CD4-positive, alpha-beta T cell (primary cell): ENCODE data around the gene TRIM10. TPM values are rescaled to one million over a fixed set of nuclear protein-coding genes. Genes with fewer than 3 reads are reported as not detected.

Source experiments
- ATAC-seq: fragments of 200-7000 bp; cut with Tn5 transposase; one replicate; pipeline ENCODE4 v1.10.0; 2022; ENCODE audit warnings: mild to moderate bottlenecking; ENCODE audit not compliant: poor library complexity
- CTCF ChIA-PET: fragments of 350-600 bp; sonication (Branson Sonifier 250); formaldehyde crosslinking; loops from one replicate; lab custom pipeline; 2021; ENCODE audit warnings: antibody characterized with exemption, inconsistent platforms; lab: Charles Lee
- POLR2A ChIA-PET: fragments of 350-600 bp; sonication (Branson Sonifier 250); formaldehyde crosslinking; loops from one replicate; lab custom pipeline; 2021; ENCODE audit warnings: antibody characterized with exemption, inconsistent platforms; lab: Charles Lee
- DNase-seq, 14 experiments: peaks; one replicate each; pipeline ENCODE4 v3.0.0-alpha.2; 2013 to 2020; ENCODE audit warnings: mixed read lengths in 2 of 14
- H3K27ac ChIP-seq, 2 donors: one replicate each; pipeline versions ENCODE4 v1.5.1 to v1.7.0; 2013; ENCODE audit warnings: low read length in 2 of 2, low read depth in 1 of 2, mild to moderate bottlenecking in 1 of 2
- H3K27me3 ChIP-seq, 2 experiments: 1 replicate in 1 of 2; 2 replicates in 1 of 2; pipeline versions ENCODE4 v1.6.1 to v1.7.0; 2013; ENCODE audit warnings: low read length in 2 of 2, control low read depth in 1 of 2, mild to moderate bottlenecking in 1 of 2, moderate library complexity in 1 of 2; ENCODE audit not compliant: insufficient read depth in 2 of 2, control insufficient read depth in 1 of 2
- H3K36me3 ChIP-seq: one replicate; pipeline ENCODE4 v1.6.1; 2013; ENCODE audit warnings: low read length, control low read depth; ENCODE audit not compliant: insufficient read depth
- H3K4me1 ChIP-seq: one replicate; pipeline ENCODE4 v1.6.1; 2013; ENCODE audit warnings: low read length, control low read depth; ENCODE audit not compliant: insufficient read depth
- H3K4me3 ChIP-seq: one replicate; pipeline ENCODE4 v1.5.1; 2013; ENCODE audit warnings: mild to moderate bottlenecking, low read length, moderate library complexity
- H3K9me3 ChIP-seq, 2 experiments: 1 replicate in 1 of 2; 2 replicates in 1 of 2; pipeline versions ENCODE4 v1.6.1 to v1.7.0; 2013; ENCODE audit warnings: low read length in 2 of 2, mild to moderate bottlenecking in 2 of 2, control low read depth in 1 of 2, moderate library complexity in 1 of 2; ENCODE audit not compliant: control insufficient read depth in 1 of 2, insufficient read depth in 1 of 2
- H3K27ac Mint-ChIP-seq: one replicate; pipeline ENCODE4 v1.8.0; 2020; ENCODE audit warnings: mixed read lengths
- H3K27me3 Mint-ChIP-seq: one replicate; pipeline ENCODE4 v1.8.0; 2021; ENCODE audit warnings: mixed read lengths
- H3K36me3 Mint-ChIP-seq: one replicate; pipeline ENCODE4 v1.8.0; 2021; ENCODE audit warnings: low read depth, mixed read lengths
- H3K4me1 Mint-ChIP-seq: one replicate; pipeline ENCODE4 v1.8.0; 2021; ENCODE audit warnings: low read depth, mixed read lengths
- H3K4me3 Mint-ChIP-seq: one replicate; pipeline ENCODE4 v1.8.0; 2020; ENCODE audit warnings: mild to moderate bottlenecking, mixed read lengths
- H3K9me3 Mint-ChIP-seq: one replicate; pipeline ENCODE4 v1.8.0; 2020; ENCODE audit warnings: mixed read lengths
- CTCF ChIP-seq: fragments of 200-600 bp; IDR thresholded peaks from one replicate; pipeline ENCODE4 v1.8.0; 2022; ENCODE audit warnings: antibody characterized with exemption, mild to moderate bottlenecking
- intact Hi-C, 2 experiments: fragments of 100-400 bp; cut with DNase I in 1 of 2; cut with micrococcal nuclease in 1 of 2; formaldehyde crosslinking; loops; one replicate each; pipeline versions ENCODE4 v1.15.1 to v1.9.0; 2023 to 2025; cut with DNase I, micrococcal nuclease
- total RNA-seq, 174 experiments: library from RNA in 2 of 174; stranded (reverse) in 2 of 174; gene quantifications; one replicate each; pipeline ENCODE4 v1.2.3 and lab custom pipeline; 2021 to 2026

The TRIM10 gene
- total RNA-seq, 2 experiments from 2014 or later: not detected

- CTCF ChIA-PET: no interaction called here
- H3K27me3 Mint-ChIP-seq: peaks cover 41% of the 10 kb centered on the region
- H3K27ac Mint-ChIP-seq: no peak overlapping the region
- no peak for TF ChIP-seq CTCF
- Histone ChIP-seq H3K4me1 (no peaks in the 10 kb centered on the region), H3K27ac (no peak overlapping the region), H3K27me3 (peaks cover 2 to 22% of the 10 kb centered on the region in 2 experiments), H3K9me3 (peaks cover 13 to 14% of the 10 kb centered on the region in 2 experiments), H3K36me3 (peaks cover 10% of the 10 kb centered on the region), H3K4me3 (no peak overlapping the region)
- peaks cover 12% of the 10 kb centered on the region for H3K36me3 Mint-ChIP-seq
- H3K4me1 Mint-ChIP-seq: no peaks in the 10 kb centered on the region
- DNase-seq (no peak), ATAC-seq (no peak)
- H3K4me3 Mint-ChIP-seq: no peak overlapping the region
- POLR2A ChIA-PET: no interaction called here
- intact Hi-C loops: no loop called here
- peaks cover 5% of the 10 kb centered on the region for H3K9me3 Mint-ChIP-seq
Measured at GRCh38 chr6:30180145-30180544, 19.1 kb upstream of the TRIM10 start.

- peaks cover 54% of the 10 kb centered on the region for H3K27me3 Mint-ChIP-seq
- no peaks in the 10 kb centered on the region for H3K4me1 Mint-ChIP-seq
Measured at GRCh38 chr6:30178837-30179236, 17.8 kb upstream of the TRIM10 start.

GRCh38 chr6:30175765-30176164, 14.8 kb upstream of the TRIM10 start:
- Histone ChIP-seq H3K36me3 (no peaks in the 10 kb centered on the region), H3K27ac (no peak overlapping the region), H3K9me3 (peaks cover 12 to 13% of the 10 kb centered on the region in 2 experiments), H3K27me3 (peaks cover 28 to 65% of the 10 kb centered on the region in 2 experiments), H3K4me3 (no peak overlapping the region), H3K4me1 (peaks cover 13% of the 10 kb centered on the region)
- H3K4me1 Mint-ChIP-seq: no peaks in the 10 kb centered on the region
- no peaks in the 10 kb centered on the region for H3K36me3 Mint-ChIP-seq
- H3K27ac Mint-ChIP-seq: no peak overlapping the region
- peaks cover 79% of the 10 kb centered on the region for H3K27me3 Mint-ChIP-seq
- intact Hi-C loops: no loop called here
- CTCF ChIA-PET: no interaction called here
- ATAC-seq: no peak
- peaks cover 5% of the 10 kb centered on the region for H3K9me3 Mint-ChIP-seq
- DNase-seq: no peak
- TF ChIP-seq CTCF: no peak
- no peak overlapping the region for H3K4me3 Mint-ChIP-seq
- POLR2A ChIA-PET: no interaction called here

More at GRCh38 chr6:30178837-30179236, 17.8 kb upstream of the TRIM10 start:
- Mint-ChIP-seq H3K9me3 (peaks cover 5% of the 10 kb centered on the region), H3K4me3 (no peak overlapping the region), H3K36me3 (no peaks in the 10 kb centered on the region), H3K27ac (no peak overlapping the region)
- ChIA-PET POLR2A (no interaction called here), CTCF (no interaction called here)
- no peak overlapping the region for H3K4me3 ChIP-seq
- H3K27me3 ChIP-seq: peaks cover 5 to 35% of the 10 kb centered on the region in 2 experiments
- no peak for ATAC-seq
- intact Hi-C loops: no loop called here
- H3K4me1 ChIP-seq: no peaks in the 10 kb centered on the region
- peaks cover 13 to 14% of the 10 kb centered on the region in 2 experiments for H3K9me3 ChIP-seq
- DNase-seq: no peak
- no peak for TF ChIP-seq CTCF
- no peak overlapping the region for H3K27ac ChIP-seq
- no peaks in the 10 kb centered on the region for H3K36me3 ChIP-seq
